Kidney (tissue), 14 donors: ENCODE results near the gene PPP2R2B. TPM values are rescaled to one million over a fixed set of nuclear protein-coding genes. Genes with fewer than 3 reads are reported as not detected.
A peak's percentile ranks its signal among the peaks of the same experiment; 100 is the strongest.

Source experiments
- DNase-seq, 5 donors: peaks; one replicate each; pipeline ENCODE4 v3.0.0-alpha.2; 2013 to 2020
- FAIRE-seq: peaks from 2 replicates; lab custom pipeline; 2012; peaks lifted over from hg19 to GRCh38; lab: Jason Lieb, UNC
- H3K27ac ChIP-seq, 2 donors: one replicate each; pipeline ENCODE4 v1.7.0; 2013; ENCODE audit warnings: low read depth in 2 of 2, low read length in 2 of 2, inconsistent platforms in 1 of 2
- H3K27me3 ChIP-seq: one replicate; pipeline ENCODE4 v1.7.1; 2013; ENCODE audit warnings: low read length, inconsistent platforms; ENCODE audit not compliant: control insufficient read depth, insufficient read depth
- H3K36me3 ChIP-seq, 3 donors: one replicate each; pipeline versions ENCODE4 v1.7.0 to v1.7.1; 2013; ENCODE audit warnings: low read length in 3 of 3, control low read depth in 1 of 3, inconsistent platforms in 1 of 3; ENCODE audit not compliant: insufficient read depth in 3 of 3, control insufficient read depth in 2 of 3
- H3K4me1 ChIP-seq, 3 donors: one replicate each; pipeline versions ENCODE4 v1.7.0 to v1.7.1; 2013; ENCODE audit warnings: low read length in 3 of 3, inconsistent platforms in 1 of 3, low read depth in 1 of 3; ENCODE audit not compliant: control insufficient read depth in 2 of 3, insufficient read depth in 2 of 3
- H3K4me3 ChIP-seq, 3 donors: one replicate each; pipeline versions ENCODE4 v1.7.0 to v1.8.1; 2013; ENCODE audit warnings: low read length in 3 of 3, control low read depth in 1 of 3, inconsistent platforms in 1 of 3
- H3K9ac ChIP-seq, 3 donors: one replicate each; pipeline versions ENCODE4 v1.7.0 to v1.7.1; 2013; ENCODE audit warnings: low read length in 3 of 3, control low read depth in 1 of 3, inconsistent platforms in 1 of 3
- H3K9me3 ChIP-seq, 3 donors: one replicate each; pipeline versions ENCODE4 v1.7.0 to v1.7.1; 2013; ENCODE audit warnings: low read length in 3 of 3, control low read depth in 1 of 3, inconsistent platforms in 1 of 3; ENCODE audit not compliant: control insufficient read depth in 2 of 3, insufficient read depth in 1 of 3
- intact Hi-C: fragments of 100-400 bp; cut with DNase I; formaldehyde crosslinking; loops from one replicate; pipeline ENCODE4 v1.11.1; 2022
- polyA plus RNA-seq: library from polyadenylated mRNA; stranded (reverse); fragments of 350-450 nt; fragmentation: Illumina TruSeq; extraction: RNeasy Lipid Tissue Mini Kit (QIAGEN cat#74804); gene quantifications from one replicate; pipeline ENCODE4 v1.2.3, GENCODE V29; 2014; ENCODE audit warnings: low read depth, low replicate concordance; ENCODE audit not compliant: insufficient read depth
- total RNA-seq: library from RNA; stranded (reverse); fragmentation: NEBNext Ultra II Directional; extraction: Animal tissue kit (Norgen Biotek cat#: 25700); gene quantifications from one replicate; pipeline ENCODE4 v1.2.1, GENCODE V29; 2021
- TF ChIP-seq, protein P1 (sequence below): IDR thresholded peaks from 3 replicates; pipeline ENCODE4 v1.5.1; 2012; ENCODE audit warnings: mild to moderate bottlenecking, moderate library complexity, borderline replicate concordance; ENCODE audit not compliant: insufficient read depth; ENCODE audit errors: extremely low read depth
- donor health status: control.
- donor health status: control.
- donor health status: control.
- donor health status: control.
- donor health status: control.
- donor health status: DM: yes; HTN: yes; CAD: no.
- donor health status: Normal renal cell carcinoma (clear cell type).

PPP2R2B gene
- total and polyA plus RNA-seq, 2 donors from 2014 or later = 4.0 to 8.2 TPM

DNA sequence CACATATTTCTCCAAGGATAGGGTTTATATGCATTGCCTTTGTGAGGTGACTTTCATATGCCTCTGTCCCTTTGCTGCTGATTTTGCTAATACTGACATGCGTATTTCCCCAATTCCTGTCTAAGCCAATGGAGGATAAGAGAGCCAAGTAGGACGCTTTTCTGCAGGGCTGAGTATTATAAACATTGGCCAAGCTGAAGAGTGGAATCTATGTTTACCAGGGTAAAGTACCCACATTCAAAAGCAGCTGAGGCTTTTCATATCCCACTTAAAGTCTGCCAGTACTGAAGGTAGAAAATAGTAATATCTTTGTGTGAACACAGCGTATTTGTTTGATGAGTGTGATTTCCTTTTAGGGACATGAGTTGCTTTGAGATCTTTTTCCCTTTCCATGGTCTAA lies 233.7 kb downstream of the PPP2R2B start:
- no peaks in the 10 kb centered on the region for H3K9me3 ChIP-seq
- H3K4me3 ChIP-seq = no peak overlapping the region
- TF ChIP-seq, protein P1, sequence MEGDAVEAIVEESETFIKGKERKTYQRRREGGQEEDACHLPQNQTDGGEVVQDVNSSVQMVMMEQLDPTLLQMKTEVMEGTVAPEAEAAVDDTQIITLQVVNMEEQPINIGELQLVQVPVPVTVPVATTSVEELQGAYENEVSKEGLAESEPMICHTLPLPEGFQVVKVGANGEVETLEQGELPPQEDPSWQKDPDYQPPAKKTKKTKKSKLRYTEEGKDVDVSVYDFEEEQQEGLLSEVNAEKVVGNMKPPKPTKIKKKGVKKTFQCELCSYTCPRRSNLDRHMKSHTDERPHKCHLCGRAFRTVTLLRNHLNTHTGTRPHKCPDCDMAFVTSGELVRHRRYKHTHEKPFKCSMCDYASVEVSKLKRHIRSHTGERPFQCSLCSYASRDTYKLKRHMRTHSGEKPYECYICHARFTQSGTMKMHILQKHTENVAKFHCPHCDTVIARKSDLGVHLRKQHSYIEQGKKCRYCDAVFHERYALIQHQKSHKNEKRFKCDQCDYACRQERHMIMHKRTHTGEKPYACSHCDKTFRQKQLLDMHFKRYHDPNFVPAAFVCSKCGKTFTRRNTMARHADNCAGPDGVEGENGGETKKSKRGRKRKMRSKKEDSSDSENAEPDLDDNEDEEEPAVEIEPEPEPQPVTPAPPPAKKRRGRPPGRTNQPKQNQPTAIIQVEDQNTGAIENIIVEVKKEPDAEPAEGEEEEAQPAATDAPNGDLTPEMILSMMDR = no peak
- DNase-seq = no peak
- no peak overlapping the region for H3K27ac ChIP-seq
- H3K4me1 ChIP-seq = peaks cover 0 to 2% (median 0%) of the 10 kb centered on the region in 3 donors
- H3K36me3 ChIP-seq = no peaks in the 10 kb centered on the region
- no peak for FAIRE-seq
- H3K27me3 ChIP-seq = no peaks in the 10 kb centered on the region
- no peak overlapping the region for H3K9ac ChIP-seq
- intact Hi-C loops = no loop called here

- Histone ChIP-seq H3K9ac (no peak overlapping the region), H3K36me3 (no peaks in the 10 kb centered on the region), H3K27ac (no peak overlapping the region), H3K4me3 (no peak overlapping the region), H3K27me3 (no peaks in the 10 kb centered on the region), H3K4me1 (peaks cover 0 to 2% (median 0%) of the 10 kb centered on the region in 3 donors), H3K9me3 (no peaks in the 10 kb centered on the region)
- TF ChIP-seq, protein P1 = no peak
- intact Hi-C loops = no loop called here
- FAIRE-seq (peak; percentile 93), DNase-seq (no peak)
These were observed 234.8 kb downstream of the PPP2R2B start for GRCh38 chr5:146643776-146644175.

DNA sequence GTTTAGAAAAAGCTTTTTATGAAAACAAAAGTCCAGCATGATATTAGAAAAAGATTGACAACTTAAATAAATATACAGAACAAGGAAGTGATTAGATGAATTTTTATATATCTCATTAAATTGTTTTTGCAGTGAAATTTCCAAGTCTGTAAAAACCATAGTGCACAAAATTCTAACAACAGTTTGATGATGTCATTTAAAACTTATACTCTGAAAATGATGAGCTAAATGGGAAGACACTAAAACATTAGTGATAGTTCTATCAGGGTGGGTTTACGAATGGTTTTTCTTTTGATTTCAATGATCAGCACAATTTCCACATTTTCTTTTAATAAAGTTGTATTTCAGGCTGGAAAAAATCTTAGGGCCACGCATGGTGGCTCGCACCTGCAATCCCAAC lies 236.1 kb downstream of the PPP2R2B start:
- DNase-seq = no peak
- intact Hi-C loops = no loop called here
- H3K9ac ChIP-seq = no peak overlapping the region
- H3K9me3 ChIP-seq = no peaks in the 10 kb centered on the region
- H3K27me3 ChIP-seq = no peaks in the 10 kb centered on the region
- TF ChIP-seq, protein P1 = no peak
- H3K4me3 ChIP-seq = no peak overlapping the region
- no peaks in the 10 kb centered on the region for H3K36me3 ChIP-seq
- FAIRE-seq = no peak
- no peak overlapping the region for H3K27ac ChIP-seq
- peaks cover 0 to 2% (median 0%) of the 10 kb centered on the region in 3 donors for H3K4me1 ChIP-seq

- H3K4me3 ChIP-seq = no peak overlapping the region
- H3K9ac ChIP-seq = no peak overlapping the region
- intact Hi-C loops = no loop called here
- no peak for FAIRE-seq
- TF ChIP-seq, protein P1 = no peak
- H3K27ac ChIP-seq = no peak overlapping the region
- no peak for DNase-seq
- H3K27me3 ChIP-seq = no peaks in the 10 kb centered on the region
- no peaks in the 10 kb centered on the region for H3K36me3 ChIP-seq
- H3K4me1 ChIP-seq = peaks cover 0 to 2% (median 0%) of the 10 kb centered on the region in 3 donors
- no peaks in the 10 kb centered on the region for H3K9me3 ChIP-seq
These were observed 236.6 kb downstream of the PPP2R2B start for GRCh38 chr5:146641941-146642340.
